Thyroid gland (tissue), 4 donors: ENCODE results near the gene RTN4.

ENCODE experiments used
- POLR2A ChIP-seq, 2 donors: fragments of 450-650 bp; IDR thresholded peaks; one replicate each; pipeline ENCODE4 v1.6.1; 2017; ENCODE audit warnings: antibody characterized with exemption in 2 of 2, mild to moderate bottlenecking in 2 of 2, moderate library complexity in 1 of 2
- TF ChIP-seq, protein P1 (sequence below), 6 experiments: fragments of 200-600 bp in 3 of 6; fragments of 450-650 bp in 3 of 6; sonication (generic) in 3 of 6; IDR thresholded peaks; one replicate each; pipeline ENCODE4 v1.5.1; 2016 to 2019; ENCODE audit warnings: antibody characterized with exemption in 6 of 6, mild to moderate bottlenecking in 2 of 6, inconsistent platforms in 1 of 6, moderate library complexity in 1 of 6

DNA sequence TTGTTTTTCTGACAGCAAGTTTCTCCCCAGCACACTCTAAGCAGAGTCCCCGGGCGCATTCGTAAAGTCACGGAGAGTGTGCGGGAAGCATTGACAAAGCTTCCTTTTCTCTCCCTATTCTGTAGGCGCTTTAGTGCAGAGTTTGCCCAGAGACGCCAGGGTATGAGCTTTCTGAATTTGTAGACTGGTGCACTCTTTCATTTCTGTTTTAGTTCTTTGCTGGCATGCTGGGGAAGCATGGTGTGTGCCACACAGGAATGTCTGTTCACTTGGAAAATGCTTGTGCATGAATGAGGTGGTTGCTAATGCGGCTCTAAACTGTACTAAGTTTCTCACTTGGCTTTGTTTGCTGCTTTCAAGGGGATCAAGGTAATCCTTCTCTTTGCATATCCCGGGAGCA lies 102.6 kb downstream of the RTN4 start:
- TF ChIP-seq, protein P1, sequence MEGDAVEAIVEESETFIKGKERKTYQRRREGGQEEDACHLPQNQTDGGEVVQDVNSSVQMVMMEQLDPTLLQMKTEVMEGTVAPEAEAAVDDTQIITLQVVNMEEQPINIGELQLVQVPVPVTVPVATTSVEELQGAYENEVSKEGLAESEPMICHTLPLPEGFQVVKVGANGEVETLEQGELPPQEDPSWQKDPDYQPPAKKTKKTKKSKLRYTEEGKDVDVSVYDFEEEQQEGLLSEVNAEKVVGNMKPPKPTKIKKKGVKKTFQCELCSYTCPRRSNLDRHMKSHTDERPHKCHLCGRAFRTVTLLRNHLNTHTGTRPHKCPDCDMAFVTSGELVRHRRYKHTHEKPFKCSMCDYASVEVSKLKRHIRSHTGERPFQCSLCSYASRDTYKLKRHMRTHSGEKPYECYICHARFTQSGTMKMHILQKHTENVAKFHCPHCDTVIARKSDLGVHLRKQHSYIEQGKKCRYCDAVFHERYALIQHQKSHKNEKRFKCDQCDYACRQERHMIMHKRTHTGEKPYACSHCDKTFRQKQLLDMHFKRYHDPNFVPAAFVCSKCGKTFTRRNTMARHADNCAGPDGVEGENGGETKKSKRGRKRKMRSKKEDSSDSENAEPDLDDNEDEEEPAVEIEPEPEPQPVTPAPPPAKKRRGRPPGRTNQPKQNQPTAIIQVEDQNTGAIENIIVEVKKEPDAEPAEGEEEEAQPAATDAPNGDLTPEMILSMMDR (IDR thresholded peaks at IDR 0.05), result no peak
- no peak for TF ChIP-seq POLR2A (IDR thresholded peaks at IDR 0.05)
